Skeletal muscle tissue (tissue), 4 donors: ENCODE data around the gene PIK3C2G. TPM values are rescaled to one million over a fixed set of nuclear protein-coding genes. Genes with fewer than 3 reads are reported as not detected.
"Not testable (repeated sequence)": the region's sequence is repeated elsewhere in the genome, so short reads cannot be mapped to it uniquely, and the experiment has no call there.

ENCODE experiments used
- H3K27ac ChIP-seq: one replicate; pipeline ENCODE4 v1.7.0; 2013; ENCODE audit warnings: mild to moderate bottlenecking, low read depth, low read length, inconsistent platforms
- H3K27me3 ChIP-seq, 3 donors: one replicate each; pipeline ENCODE4 v1.7.0; 2013; ENCODE audit warnings: low read length in 3 of 3; ENCODE audit not compliant: control insufficient read depth in 3 of 3, insufficient read depth in 3 of 3
- H3K36me3 ChIP-seq, 3 donors: one replicate each; pipeline ENCODE4 v1.7.0; 2013; ENCODE audit warnings: low read length in 3 of 3; ENCODE audit not compliant: control insufficient read depth in 3 of 3, insufficient read depth in 3 of 3
- H3K4me1 ChIP-seq, 3 donors: one replicate each; pipeline ENCODE4 v1.7.0; 2013; ENCODE audit warnings: low read length in 3 of 3, mild to moderate bottlenecking in 3 of 3; ENCODE audit not compliant: control insufficient read depth in 3 of 3, insufficient read depth in 3 of 3
- H3K4me3 ChIP-seq, 3 donors: one replicate each; pipeline ENCODE4 v1.7.0; 2013; ENCODE audit warnings: low read length in 3 of 3
- H3K9ac ChIP-seq, 3 donors: one replicate each; pipeline ENCODE4 v1.7.0; 2013; ENCODE audit warnings: low read length in 3 of 3, mild to moderate bottlenecking in 3 of 3, moderate library complexity in 2 of 3, low read depth in 1 of 3
- H3K9me3 ChIP-seq, 3 donors: one replicate each; pipeline ENCODE4 v1.7.0; 2013; ENCODE audit warnings: low read length in 3 of 3; ENCODE audit not compliant: control insufficient read depth in 3 of 3
- total RNA-seq: library from RNA; depleted of rRNA; stranded (reverse); fragments of >200 nt; gene quantifications from one replicate; pipeline ENCODE4 v1.2.3, GENCODE V29; 2014
- donor health status: Osteomylitis.

The PIK3C2G gene
- total RNA-seq, 1 donor from 2014 or later, result 0.52 TPM

- Histone ChIP-seq H3K4me1 (no peaks in the 10 kb centered on the region), H3K27ac (no peak overlapping the region), H3K4me3 (no peak overlapping the region), H3K27me3 (no peaks in the 10 kb centered on the region), H3K9me3 (no peaks in the 10 kb centered on the region), H3K9ac (no peak overlapping the region), H3K36me3 (no peaks in the 10 kb centered on the region)
Observed at GRCh38 chr12:18689771-18690170, 428.5 kb downstream of the PIK3C2G start.

DNA sequence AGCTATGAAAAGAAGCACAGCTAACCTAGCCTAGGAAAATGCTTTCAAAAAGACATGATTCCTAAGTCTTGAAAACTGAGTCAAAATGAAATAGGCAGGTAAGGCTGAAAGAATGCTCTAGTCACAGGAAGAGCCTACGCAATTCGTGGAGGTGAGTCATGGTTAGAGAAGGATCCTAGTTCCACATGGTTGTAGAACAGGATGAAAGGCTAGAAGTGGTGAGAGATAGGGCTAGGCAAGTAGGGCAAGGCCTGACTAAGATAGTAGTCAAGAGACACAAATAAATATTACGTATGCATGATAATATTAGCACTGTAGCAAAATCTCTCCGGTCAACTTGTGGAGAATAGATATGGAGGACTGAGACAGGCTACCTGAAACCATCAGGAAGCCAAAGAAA, 429.3 kb downstream of the PIK3C2G start:
- Histone ChIP-seq H3K9me3 (no peaks in the 10 kb centered on the region), H3K4me3 (no peak overlapping the region), H3K27ac (no peak overlapping the region), H3K36me3 (no peaks in the 10 kb centered on the region), H3K4me1 (no peaks in the 10 kb centered on the region), H3K9ac (no peak overlapping the region), H3K27me3 (no peaks in the 10 kb centered on the region)

DNA sequence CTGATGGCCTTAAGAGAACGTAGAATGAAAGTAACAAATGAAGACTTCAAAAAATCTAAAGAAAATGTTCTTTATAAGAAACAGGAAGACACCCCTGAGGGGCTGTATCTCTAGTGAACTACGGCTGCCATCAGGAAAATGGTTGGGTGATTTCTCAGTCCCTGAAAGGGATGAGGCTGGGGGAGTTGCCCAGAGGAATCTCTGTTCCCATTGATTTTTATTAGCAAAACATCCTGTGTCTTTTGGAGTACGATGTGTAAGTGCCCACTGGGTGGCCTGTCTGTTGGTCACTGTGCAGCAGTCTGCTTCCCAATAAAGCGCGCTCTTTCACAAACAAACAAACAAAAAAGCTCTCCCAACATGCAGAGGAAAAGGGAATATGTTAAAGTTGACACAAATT, 432.7 kb downstream of the PIK3C2G start:
- not testable (repeated sequence) for H3K9me3 ChIP-seq, H3K4me3 ChIP-seq, H3K4me1 ChIP-seq, H3K27ac ChIP-seq, H3K9ac ChIP-seq, H3K36me3 ChIP-seq, H3K27me3 ChIP-seq

DNA sequence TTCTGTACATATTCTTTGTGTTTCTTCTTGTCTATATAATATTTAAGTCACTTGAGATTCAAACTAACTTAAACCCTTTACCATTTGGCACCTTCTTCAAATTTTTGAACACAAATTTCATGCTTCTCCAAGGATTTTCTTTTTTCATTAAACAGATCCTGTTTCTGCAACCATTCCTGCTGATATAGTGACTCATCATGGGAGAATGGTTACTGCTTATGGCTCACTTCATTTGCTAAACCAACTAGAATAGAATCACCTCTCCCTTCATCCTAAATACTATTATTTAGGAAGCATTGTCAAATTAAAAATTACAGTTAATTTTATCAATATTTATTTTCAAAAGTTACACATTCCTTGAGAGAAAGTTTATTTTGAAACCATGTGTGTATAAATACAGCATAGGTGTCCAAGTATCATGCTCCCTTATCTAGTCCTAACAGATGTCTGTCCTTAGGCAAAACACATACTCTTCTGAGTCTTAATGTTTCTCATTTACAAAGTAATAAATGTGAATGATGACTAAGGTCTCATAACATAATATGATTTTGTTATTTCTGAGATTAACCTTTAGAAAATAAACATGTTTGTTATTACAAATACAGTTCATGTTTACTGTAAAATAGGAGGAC, 435.8 kb downstream of the PIK3C2G start:
- Histone ChIP-seq H3K4me3 (no peak overlapping the region), H3K9me3 (no peaks in the 10 kb centered on the region), H3K9ac (no peak overlapping the region), H3K27me3 (no peaks in the 10 kb centered on the region), H3K27ac (no peak overlapping the region), H3K4me1 (no peaks in the 10 kb centered on the region), H3K36me3 (no peaks in the 10 kb centered on the region)

Other genes with a start within 250 kb of the PIK3C2G start
- 1.0 TPM for gene RERGL, start 171.3 kb upstream of the PIK3C2G start, total RNA-seq